Gastroesophageal sphincter (tissue), 4 donors: Measurements from ENCODE around the gene XDH. TPM values are rescaled to one million over a fixed set of nuclear protein-coding genes. Genes with fewer than 3 reads are reported as not detected.

Source experiments
- ATAC-seq: fragments of 150-250 bp; one replicate; pipeline ENCODE4 v1.9.1; 2016; ENCODE audit warnings: mild to moderate bottlenecking, moderate library complexity
- H3K27ac ChIP-seq, 4 donors: fragments of 200-600 bp; sonication (generic) in 3 of 4; 1 replicate in 3 of 4; 2 replicates in 1 of 4; pipeline ENCODE4 v1.5.1; 2016 to 2019
- H3K27me3 ChIP-seq: fragments of 200-600 bp; sonication (generic); one replicate; pipeline ENCODE4 v1.5.1; 2019
- H3K36me3 ChIP-seq, 2 donors: fragments of 200-600 bp; sonication (generic); one replicate each; pipeline ENCODE4 v1.5.1; 2019; ENCODE audit warnings: control low read depth in 1 of 2
- H3K4me1 ChIP-seq, 3 donors: fragments of 200-600 bp; sonication (generic); 1 replicate in 2 of 3; 2 replicates in 1 of 3; pipeline ENCODE4 v1.5.1; 2016 to 2019; ENCODE audit warnings: control low read depth in 2 of 3
- H3K4me3 ChIP-seq, 2 donors: fragments of 200-600 bp; sonication (generic); one replicate each; pipeline ENCODE4 v1.5.1; 2019; ENCODE audit warnings: mild to moderate bottlenecking in 1 of 2, moderate library complexity in 1 of 2
- H3K9me3 ChIP-seq, 3 donors: fragments of 200-600 bp; sonication (generic); one replicate each; pipeline ENCODE4 v1.5.1; 2017 to 2019; ENCODE audit warnings: control low read depth in 2 of 3
- EP300 ChIP-seq: sonication (generic); formaldehyde crosslinking; IDR thresholded peaks from one replicate; pipeline ENCODE4 v1.6.1; 2017; ENCODE audit warnings: antibody characterized with exemption, mild to moderate bottlenecking
- POLR2A ChIP-seq, 2 donors: fragments of 450-650 bp; IDR thresholded peaks; one replicate each; pipeline ENCODE4 v1.6.1; 2017; ENCODE audit warnings: antibody characterized with exemption in 2 of 2, mild to moderate bottlenecking in 2 of 2, moderate library complexity in 1 of 2
- POLR2AphosphoS5 ChIP-seq: sonication (generic); formaldehyde crosslinking; IDR thresholded peaks from one replicate; pipeline ENCODE4 v1.6.1; 2017; ENCODE audit warnings: antibody characterized with exemption
- WGBS, 2 donors: methylation state at CpG; one replicate each; pipeline ENCODE4 v1.1.5; 2018; ENCODE audit warnings: low coverage in 1 of 2; 5-methylcytosine and 5-hydroxymethylcytosine counted together
- total RNA-seq, 4 donors: library from RNA; depleted of rRNA; stranded (reverse); fragments of >200 nt; gene quantifications; one replicate each; pipeline ENCODE4 v1.1.0, GENCODE V29; 2016
- TF ChIP-seq, protein P1 (sequence below), 4 experiments: fragments of 200-600 bp in 2 of 4; fragments of 450-650 bp in 2 of 4; sonication (generic) in 1 of 4; IDR thresholded peaks; one replicate each; pipeline ENCODE4 v1.5.1; 2017 to 2019; ENCODE audit warnings: antibody characterized with exemption in 4 of 4, mild to moderate bottlenecking in 2 of 4, moderate library complexity in 2 of 4

The XDH gene
- total RNA-seq: 1 to 10 TPM in 1 of 4 donors, under 1 TPM in 2, not detected in 1; under 0.01 to 2.8 (median 0.08) TPM

DNA sequence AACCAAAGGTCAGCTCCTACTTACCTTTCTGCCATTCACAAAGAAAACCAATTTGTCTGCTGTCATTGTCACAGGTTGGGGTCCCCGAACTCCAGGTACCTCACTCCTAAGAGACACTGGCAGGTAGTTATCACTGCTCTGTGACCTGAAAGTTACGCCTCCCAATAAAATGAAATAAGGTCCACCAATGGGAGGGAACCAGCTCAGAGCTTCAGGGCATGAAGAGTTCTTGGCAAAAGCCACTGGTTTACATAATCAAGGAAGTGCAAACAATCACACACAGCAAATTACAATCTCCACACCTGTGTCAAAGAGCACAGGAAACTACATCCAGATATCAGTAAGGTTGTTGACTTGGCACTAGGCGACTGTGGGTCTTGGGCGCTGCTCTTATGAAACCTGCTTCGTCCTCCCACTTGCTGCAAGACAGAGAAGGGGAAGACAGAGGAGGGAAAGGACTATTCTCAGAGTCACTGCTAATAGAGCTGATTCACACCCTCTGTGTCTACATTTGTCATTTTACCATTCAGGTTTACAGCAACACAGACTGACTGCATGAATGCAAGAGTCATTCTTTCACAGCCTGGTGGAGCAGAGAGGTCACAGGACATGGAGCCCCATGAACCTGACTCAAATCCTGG lies at the start of gene XDH:
XDH (minus strand) TSS at position 142 of the 641 bp plus-strand sequence; CDS start at position 66, 76 bp downstream.
- Histone ChIP-seq H3K27me3 (peaks cover 6% of the 10 kb centered on the region), H3K4me3 (no peak within 1 kb of the TSS), H3K9me3 (peaks cover 0 to 14% (median 0%) of the 10 kb centered on the region in 3 donors), H3K36me3 (no peaks in the 10 kb centered on the region), H3K4me1 (no peaks in the 10 kb centered on the region), H3K27ac (no peak within 1 kb of the TSS)
- 55 to 69% methylated on average over 5 of the region's 5 CpGs for WGBS, 2 donors
- no peak for TF ChIP-seq POLR2A (IDR thresholded peaks at IDR 0.05)
- no peak for TF ChIP-seq EP300
- TF ChIP-seq POLR2AphosphoS5: no peak
- TF ChIP-seq, protein P1, sequence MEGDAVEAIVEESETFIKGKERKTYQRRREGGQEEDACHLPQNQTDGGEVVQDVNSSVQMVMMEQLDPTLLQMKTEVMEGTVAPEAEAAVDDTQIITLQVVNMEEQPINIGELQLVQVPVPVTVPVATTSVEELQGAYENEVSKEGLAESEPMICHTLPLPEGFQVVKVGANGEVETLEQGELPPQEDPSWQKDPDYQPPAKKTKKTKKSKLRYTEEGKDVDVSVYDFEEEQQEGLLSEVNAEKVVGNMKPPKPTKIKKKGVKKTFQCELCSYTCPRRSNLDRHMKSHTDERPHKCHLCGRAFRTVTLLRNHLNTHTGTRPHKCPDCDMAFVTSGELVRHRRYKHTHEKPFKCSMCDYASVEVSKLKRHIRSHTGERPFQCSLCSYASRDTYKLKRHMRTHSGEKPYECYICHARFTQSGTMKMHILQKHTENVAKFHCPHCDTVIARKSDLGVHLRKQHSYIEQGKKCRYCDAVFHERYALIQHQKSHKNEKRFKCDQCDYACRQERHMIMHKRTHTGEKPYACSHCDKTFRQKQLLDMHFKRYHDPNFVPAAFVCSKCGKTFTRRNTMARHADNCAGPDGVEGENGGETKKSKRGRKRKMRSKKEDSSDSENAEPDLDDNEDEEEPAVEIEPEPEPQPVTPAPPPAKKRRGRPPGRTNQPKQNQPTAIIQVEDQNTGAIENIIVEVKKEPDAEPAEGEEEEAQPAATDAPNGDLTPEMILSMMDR (IDR thresholded peaks at IDR 0.05): no peak
- ATAC-seq: no peak

DNA sequence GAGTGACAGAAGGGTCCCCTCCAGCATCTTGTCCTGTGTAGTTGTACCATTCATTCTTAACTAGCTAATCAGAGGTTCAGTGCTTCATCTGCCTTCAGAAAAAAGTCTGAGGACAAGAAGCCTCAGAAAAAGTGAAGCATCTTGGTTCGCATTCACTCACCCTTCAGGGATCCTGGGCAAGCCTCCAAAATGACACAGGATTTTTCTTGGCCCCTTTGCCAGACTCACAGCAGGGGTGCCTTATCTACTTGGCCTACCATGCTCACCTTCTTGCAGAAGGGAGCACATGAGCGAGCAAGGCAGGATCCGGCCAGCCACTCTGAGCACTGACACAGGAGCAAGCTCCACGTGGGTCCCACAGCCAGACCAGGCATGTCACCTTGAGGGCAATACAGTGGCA lies 43.1 kb upstream of the XDH start:
- TF ChIP-seq POLR2AphosphoS5 (no peak), POLR2A (IDR thresholded peaks at IDR 0.05) (no peak), EP300 (no peak)
- TF ChIP-seq, protein P1 (IDR thresholded peaks at IDR 0.05): no peak
- H3K27me3 ChIP-seq: peaks cover 3% of the 10 kb centered on the region
- no peak for ATAC-seq
- peaks cover 0 to 44% (median 0%) of the 10 kb centered on the region in 3 donors for H3K9me3 ChIP-seq
- WGBS, 2 donors: 89% methylated on average over 2 of the region's 4 CpGs; no CpG with 5 or more reads in 1 of the 2 donors
- H3K36me3 ChIP-seq: no peaks in the 10 kb centered on the region
- no peak overlapping the region for H3K4me3 ChIP-seq
- H3K27ac ChIP-seq: no peak overlapping the region
- H3K4me1 ChIP-seq: no peaks in the 10 kb centered on the region

DNA sequence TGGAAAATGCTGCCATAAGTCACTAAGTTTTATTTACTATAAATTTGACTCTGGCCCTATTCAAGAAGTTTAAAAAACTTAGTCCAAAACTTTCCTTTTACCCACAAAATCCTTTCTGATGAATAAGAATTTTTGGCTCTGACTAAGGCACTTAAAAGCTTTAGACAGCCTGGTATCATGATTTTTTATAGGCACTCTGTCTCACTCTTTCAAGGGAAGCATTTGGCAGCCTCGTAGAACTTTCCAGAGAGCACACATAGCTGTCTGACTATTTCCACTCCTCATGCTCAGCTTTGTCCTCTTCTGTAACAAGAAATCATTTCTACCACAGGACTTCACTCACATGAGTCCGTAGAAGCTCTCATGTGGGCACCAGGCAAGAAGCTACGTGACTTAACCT lies 32.3 kb upstream of the XDH start:
- no peaks in the 10 kb centered on the region for H3K27me3 ChIP-seq
- 66 to 68% methylated on average over 3 of the region's 3 CpGs for WGBS, 2 donors
- H3K36me3 ChIP-seq: no peaks in the 10 kb centered on the region

DNA sequence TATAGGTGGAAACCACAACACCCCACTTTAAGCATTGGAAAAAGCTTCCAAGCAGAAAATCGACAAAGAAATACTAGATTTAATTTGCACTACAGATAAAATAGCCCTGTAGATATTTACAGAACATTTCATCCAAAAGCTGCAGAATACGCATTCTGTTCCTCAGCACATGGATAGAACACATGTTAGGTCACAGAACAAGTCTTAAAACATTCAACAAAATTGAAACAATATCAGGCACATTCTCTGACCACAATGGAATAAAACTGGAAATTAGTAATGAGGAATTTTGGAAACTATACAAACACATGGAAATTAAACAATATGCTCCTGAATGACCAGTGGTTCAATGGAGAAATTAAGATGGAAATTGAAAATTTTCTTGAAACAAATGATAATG lies 27.8 kb upstream of the XDH start:
- TF ChIP-seq POLR2A (IDR thresholded peaks at IDR 0.05): no peak
- TF ChIP-seq, protein P1 (IDR thresholded peaks at IDR 0.05): no peak
- no peak for TF ChIP-seq POLR2AphosphoS5
- no peak for TF ChIP-seq EP300
- peaks cover 0 to 4% (median 0%) of the 10 kb centered on the region in 3 donors for H3K9me3 ChIP-seq
- no peaks in the 10 kb centered on the region for H3K4me1 ChIP-seq
- H3K36me3 ChIP-seq: no peaks in the 10 kb centered on the region
- no peak overlapping the region for H3K27ac ChIP-seq
- no peaks in the 10 kb centered on the region for H3K27me3 ChIP-seq
- WGBS, 2 donors: 54 to 76% methylated on average over 2 of the region's 2 CpGs
- ATAC-seq: no peak
- H3K4me3 ChIP-seq: no peak overlapping the region

More for the DNA sequence above, 32.3 kb upstream of the XDH start:
- no peak for ATAC-seq
- Histone ChIP-seq H3K4me1 (no peaks in the 10 kb centered on the region), H3K9me3 (peaks cover 0 to 17% (median 0%) of the 10 kb centered on the region in 3 donors), H3K27ac (no peak overlapping the region), H3K4me3 (no peak overlapping the region)
- TF ChIP-seq EP300 (no peak), POLR2AphosphoS5 (no peak), POLR2A (IDR thresholded peaks at IDR 0.05) (no peak)
- TF ChIP-seq, protein P1 (IDR thresholded peaks at IDR 0.05): no peak

DNA sequence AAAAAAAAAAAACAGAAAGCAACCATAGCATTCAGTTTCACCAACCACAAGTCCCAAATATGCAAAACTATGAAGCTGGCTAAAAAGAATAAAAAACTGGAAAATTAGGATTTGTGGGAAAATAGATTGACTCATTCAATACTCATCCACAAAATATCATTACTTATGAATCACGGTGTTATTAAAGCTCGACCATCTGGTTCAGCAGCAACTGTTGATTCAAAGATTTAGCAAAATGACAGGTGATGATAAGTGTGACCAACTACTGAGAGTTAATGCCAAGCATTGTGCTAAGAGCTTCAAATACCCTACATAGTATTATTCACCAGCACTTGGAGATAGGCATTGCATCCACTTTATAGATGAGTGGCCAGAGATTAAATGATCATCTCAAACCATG lies 26.2 kb upstream of the XDH start:
- WGBS, 2 donors: 39 to 45% methylated on average over 2 of the region's 2 CpGs
- Histone ChIP-seq H3K27ac (no peak overlapping the region), H3K9me3 (peaks cover 0 to 4% (median 0%) of the 10 kb centered on the region in 3 donors), H3K27me3 (no peaks in the 10 kb centered on the region), H3K4me1 (no peaks in the 10 kb centered on the region), H3K36me3 (no peaks in the 10 kb centered on the region), H3K4me3 (no peak overlapping the region)
- TF ChIP-seq EP300 (no peak), POLR2AphosphoS5 (no peak), POLR2A (IDR thresholded peaks at IDR 0.05) (no peak)
- TF ChIP-seq, protein P1 (IDR thresholded peaks at IDR 0.05): no peak
- ATAC-seq: no peak
